Activated CD4-positive, alpha-beta T cell treated with anti-CD3 and anti-CD28 coated beads for 48 hours (primary cell): ENCODE results near the gene LURAP1L.

Experiments
- DNase-seq: peaks from one replicate; pipeline ENCODE4 v3.0.0-alpha.2; 2020

The LURAP1L gene

GRCh38 chr9:12813960-12814876 lies 39.4 kb downstream of the LURAP1L start:
- DNase-seq, result no peak

- DNase-seq, result no peak
Observed at GRCh38 chr9:12814877-12815237, 40.0 kb downstream of the LURAP1L start.

- no peak for DNase-seq
Observed at GRCh38 chr9:12815888-12816287, 41.1 kb downstream of the LURAP1L start.

GRCh38 chr9:12816656-12817101 lies 41.9 kb downstream of the LURAP1L start:
- no peak for DNase-seq

GRCh38 chr9:12817702-12818101 lies 42.9 kb downstream of the LURAP1L start:
- DNase-seq, result no peak

- no peak for DNase-seq
Observed at GRCh38 chr9:12818431-12819000, 43.7 kb downstream of the LURAP1L start.

- DNase-seq, result no peak
Observed at GRCh38 chr9:12819436-12820185, 44.8 kb downstream of the LURAP1L start.

- DNase-seq, result no peak
Observed at GRCh38 chr9:12822111-12822510, 47.3 kb downstream of the LURAP1L start.

- no peak for DNase-seq
Observed at GRCh38 chr9:12826924-12827565, 52.2 kb downstream of the LURAP1L start.

GRCh38 chr9:12833701-12834100 lies 58.9 kb downstream of the LURAP1L start:
- no peak for DNase-seq

GRCh38 chr9:12838546-12838945 lies 63.7 kb downstream of the LURAP1L start:
- DNase-seq, result no peak

- no peak for DNase-seq
Observed at GRCh38 chr9:12843735-12844134, 68.9 kb downstream of the LURAP1L start.

GRCh38 chr9:12846035-12846434 lies 71.2 kb downstream of the LURAP1L start:
- no peak for DNase-seq

- no peak for DNase-seq
Observed at GRCh38 chr9:12847561-12847960, 72.7 kb downstream of the LURAP1L start.

- no peak for DNase-seq
Observed at GRCh38 chr9:12849486-12850003, 74.7 kb downstream of the LURAP1L start.

- no peak for DNase-seq
Observed at GRCh38 chr9:12851341-12852090, 76.7 kb downstream of the LURAP1L start.

- DNase-seq, result no peak
Observed at GRCh38 chr9:12853051-12853450, 78.2 kb downstream of the LURAP1L start.

- DNase-seq, result no peak
Observed at GRCh38 chr9:12854221-12854620, 79.4 kb downstream of the LURAP1L start.

GRCh38 chr9:12855066-12855465 lies 80.2 kb downstream of the LURAP1L start:
- no peak for DNase-seq

- DNase-seq, result no peak
Observed at GRCh38 chr9:12856603-12857002, 81.8 kb downstream of the LURAP1L start.

GRCh38 chr9:12859704-12860251 lies 85.0 kb downstream of the LURAP1L start:
- DNase-seq, result no peak

- no peak for DNase-seq
Observed at GRCh38 chr9:12860998-12861397, 86.2 kb downstream of the LURAP1L start.
